EH (cell line): ENCODE data around the gene INSYN2B.

ENCODE experiments used
- DNase-seq: peaks from one replicate; pipeline ENCODE4 v3.0.0-alpha.2; 2015; ENCODE audit warnings: low read depth

INSYN2B gene

DNA sequence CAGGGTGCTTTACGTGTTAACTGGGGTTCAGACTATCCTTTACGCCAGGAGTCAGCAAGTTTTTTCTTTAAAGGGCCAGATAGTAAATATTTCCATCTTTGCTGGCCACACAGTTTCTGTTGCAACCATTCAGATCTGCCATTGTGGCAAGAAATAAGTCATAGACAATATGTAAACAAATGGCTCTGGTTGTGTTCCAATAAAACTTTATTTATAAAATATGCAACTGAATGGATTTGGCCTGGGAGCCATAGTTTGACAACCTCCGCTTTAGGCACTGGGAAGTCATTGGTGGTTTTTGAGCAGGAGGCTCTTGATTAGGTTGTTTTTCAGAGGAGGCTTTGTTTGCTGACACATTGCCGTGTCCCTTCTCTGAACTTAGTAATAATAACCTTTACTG lies 90.7 kb downstream of the INSYN2B start:
- no peak for DNase-seq

DNA sequence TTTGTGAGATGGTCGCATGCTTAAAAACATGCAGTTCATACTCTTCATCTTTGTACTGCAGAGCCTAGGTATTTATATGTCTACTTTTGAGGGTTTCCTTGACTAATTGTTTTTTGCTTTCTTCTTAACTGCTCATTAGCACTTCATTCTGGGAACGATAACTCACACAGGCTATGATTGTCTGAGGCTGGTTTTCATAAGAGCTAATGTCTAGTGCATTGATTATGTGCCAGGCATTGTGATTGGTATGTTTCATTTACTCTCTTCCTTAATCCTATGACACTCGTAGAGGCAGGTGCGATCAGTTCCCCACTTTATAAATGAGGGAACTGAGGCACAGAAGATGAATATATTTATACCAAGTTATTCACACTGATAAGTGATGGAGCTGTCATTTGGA lies 93.6 kb downstream of the INSYN2B start:
- DNase-seq: no peak

DNA sequence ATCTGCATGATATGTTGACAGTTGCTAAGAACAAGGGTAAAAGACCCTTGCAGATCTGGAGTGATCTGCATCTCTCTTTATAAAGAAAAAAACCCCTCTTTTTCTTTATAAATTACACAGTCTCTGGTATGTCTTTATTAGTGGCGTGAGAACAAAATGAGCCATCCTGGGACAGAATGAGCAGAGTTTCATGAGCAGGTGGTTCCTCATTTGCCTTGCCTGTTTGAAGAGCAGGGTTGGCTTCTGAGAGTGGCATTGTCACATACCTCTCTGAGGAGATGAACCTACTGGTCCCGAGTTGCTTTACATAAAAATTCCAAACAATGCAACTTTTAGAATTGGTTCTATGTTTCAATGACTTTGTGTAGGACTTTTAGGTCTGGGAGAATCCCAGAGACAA lies 94.3 kb downstream of the INSYN2B start:
- DNase-seq: no peak

DNA sequence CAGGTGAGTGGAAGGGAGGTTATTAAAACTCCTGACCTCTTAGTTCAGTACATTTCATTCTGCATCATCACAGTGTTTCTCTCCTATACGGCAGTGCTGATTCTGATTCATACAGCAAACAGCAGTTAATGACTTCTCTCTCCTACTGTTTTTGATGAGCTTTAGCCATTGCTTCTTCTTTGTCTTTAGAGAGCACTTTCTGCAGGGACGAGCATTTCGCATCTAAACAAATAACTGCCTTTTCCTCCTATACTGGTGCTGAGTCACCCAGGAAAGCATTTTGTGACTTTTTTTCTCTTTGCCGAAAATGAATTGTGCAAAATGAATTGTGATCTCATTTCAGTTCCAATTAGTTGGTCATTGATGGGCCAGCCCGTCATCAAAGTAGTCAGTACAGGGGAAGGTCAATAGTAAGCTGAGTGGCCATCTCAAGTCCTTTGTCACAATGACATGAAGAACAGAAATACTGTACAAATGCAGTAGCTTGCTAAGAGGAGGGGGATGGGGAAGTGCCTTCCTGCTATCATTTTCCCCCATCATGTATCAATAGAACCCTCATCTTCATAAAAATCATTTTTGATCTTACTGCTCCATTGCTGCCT lies 98.5 kb downstream of the INSYN2B start:
- DNase-seq: no peak

DNA sequence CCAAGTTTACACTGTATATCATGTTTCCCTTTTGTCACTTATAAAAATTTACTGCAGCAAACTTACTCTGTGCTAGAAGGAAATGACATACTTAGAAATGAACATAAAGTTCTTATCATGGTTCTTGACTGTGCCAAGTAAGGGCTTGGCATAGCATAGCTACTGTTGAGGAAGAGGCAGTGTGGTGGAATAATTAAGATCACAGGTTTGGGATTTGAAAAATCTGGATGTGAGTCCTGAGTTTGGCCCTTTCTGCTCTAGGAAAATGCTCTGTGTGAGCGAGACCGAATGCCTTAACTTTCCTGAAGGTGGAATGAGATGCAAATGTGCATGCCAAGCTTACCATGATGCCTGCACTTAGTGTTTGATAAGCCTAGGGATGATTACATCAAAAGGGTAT lies 99.5 kb downstream of the INSYN2B start:
- DNase-seq: no peak

DNA sequence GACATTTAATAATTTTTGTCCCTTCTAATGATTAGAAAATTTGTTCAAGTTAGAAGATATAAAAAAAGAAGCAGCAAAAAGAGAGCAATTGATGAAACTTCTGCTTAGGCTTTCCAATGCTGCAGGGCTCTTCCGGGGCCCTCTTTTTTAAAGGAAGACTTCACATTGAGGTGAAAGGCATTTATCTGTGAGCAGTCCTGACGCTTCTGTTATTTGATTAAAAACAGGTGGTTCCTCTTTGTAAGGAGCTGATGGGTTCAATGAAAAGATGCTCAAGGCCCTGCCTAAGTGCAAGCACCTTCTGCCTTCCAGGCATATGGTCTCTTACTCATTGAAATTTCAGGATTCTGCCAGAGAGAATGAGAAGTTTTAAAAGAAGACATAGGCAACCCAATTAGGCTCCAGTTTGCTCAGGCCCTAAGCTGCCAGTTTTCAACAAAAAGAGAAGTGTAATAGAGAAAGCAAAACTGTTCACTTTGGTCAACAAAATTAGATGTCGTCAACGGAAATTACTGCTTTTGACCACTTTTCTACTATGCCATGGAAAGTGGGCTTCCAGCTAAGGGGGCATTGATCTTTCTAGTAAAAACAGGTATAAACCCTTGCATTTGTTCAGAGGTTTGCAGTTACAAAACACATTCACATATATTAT lies 100.2 kb downstream of the INSYN2B start:
- DNase-seq: no peak

DNA sequence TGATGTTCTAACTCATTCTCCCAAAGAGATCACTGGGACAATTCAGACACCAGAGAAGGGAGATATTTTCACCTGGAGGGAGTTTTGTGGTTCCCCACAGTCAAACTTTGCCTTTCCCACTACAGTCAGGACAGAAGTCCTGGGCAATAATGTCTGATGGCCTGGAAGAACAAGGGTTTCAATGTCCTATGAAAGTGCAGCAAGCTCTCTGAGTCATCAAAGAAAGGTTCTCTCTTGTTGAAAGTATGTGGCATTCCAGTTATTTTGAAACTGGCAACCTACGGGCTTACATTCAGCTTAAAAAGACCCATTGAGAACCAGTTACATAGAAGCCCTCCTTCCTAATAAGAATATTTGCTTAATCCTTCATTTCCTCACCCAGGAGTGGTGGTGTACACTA lies 103.9 kb downstream of the INSYN2B start:
- peak; percentile 53 for DNase-seq

DNA sequence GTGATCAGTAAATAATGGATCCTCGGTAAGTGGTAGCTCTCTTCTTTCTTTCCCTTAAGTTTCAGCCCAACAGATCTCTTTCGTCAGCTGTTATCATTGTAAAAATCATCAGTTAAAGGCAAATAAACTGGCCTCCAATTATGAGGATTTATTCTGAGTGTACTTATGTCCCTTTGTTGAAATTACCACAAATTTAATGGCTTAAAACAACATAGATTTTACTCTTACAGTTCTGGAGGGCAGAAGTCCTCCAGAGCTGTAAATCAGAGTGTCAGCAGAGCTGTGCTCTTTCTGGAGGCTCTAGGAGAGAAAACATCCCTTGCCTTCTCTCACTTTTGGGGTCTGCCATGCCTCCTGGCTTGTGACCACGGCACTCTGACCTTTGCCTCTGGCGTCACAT lies 104.6 kb downstream of the INSYN2B start:
- DNase-seq: no peak

DNA sequence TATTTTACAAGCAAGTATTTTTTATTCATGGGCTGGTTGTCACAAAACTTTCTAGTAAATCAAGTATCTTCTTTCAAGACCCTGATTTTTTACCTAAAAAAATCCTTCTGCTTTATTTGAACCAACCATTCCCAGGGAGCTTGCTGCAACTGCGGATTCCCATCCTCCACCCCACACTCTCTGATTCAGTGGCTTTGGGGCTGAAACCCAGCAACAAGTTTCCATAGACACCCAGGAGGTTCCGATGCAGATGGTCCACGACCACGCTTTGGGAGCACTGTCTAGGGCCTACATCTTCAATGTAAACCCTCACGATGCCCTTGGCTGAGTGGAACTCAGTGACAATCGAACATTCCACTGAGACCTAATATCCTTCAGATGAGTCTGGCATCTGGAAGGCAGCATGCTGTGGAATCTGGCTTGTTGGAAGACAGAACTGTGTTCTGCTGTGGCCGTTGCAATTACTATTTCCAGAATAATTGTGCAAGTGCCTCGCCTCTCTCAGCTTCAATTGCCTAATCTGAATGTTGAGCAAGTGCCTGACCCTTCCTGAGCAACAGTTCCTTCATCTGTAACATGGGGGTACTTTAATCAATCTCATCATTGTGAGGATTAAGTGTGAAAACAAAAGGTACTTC lies 105.1 kb downstream of the INSYN2B start:
- DNase-seq: peak; percentile 47

DNA sequence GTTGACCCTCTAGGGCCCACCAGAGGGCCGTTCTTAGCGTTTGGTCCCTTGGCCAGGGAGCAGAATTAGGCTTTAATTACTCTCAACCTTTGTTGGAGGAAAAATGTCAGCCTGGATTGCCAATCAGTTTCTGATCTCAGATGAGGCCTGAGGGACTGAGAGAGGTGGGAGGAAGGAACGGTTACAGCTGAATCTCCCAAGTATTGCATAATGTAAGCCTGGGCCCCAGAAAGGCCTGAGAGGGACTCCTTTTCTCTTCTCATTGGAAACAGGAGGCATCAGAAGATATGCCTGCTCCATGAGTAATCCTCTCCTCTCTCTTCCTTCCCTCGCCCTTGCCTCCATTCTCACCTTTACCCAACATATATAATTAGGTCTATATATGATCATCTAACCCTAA lies 105.7 kb downstream of the INSYN2B start:
- DNase-seq: no peak

DNA sequence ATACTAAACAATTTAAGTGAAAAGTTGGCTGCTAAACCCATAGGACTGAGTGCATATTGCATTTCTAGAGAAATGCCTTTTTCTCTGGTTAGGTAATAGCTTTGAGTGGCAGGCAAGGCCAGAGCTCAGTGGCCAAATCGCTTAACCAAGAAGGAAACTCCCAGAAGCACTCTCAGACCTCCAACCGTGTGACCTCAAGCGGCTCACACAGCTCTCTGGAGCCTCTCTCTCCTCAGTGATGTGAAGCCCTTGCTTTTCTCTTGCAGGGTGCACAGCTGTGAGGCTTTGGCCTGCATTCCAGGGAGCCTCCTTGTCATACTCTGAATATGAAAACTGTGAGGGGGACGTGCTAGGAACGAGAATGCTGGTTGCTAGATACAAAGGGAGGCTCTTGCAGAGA lies 106.7 kb downstream of the INSYN2B start:
- no peak for DNase-seq

DNA sequence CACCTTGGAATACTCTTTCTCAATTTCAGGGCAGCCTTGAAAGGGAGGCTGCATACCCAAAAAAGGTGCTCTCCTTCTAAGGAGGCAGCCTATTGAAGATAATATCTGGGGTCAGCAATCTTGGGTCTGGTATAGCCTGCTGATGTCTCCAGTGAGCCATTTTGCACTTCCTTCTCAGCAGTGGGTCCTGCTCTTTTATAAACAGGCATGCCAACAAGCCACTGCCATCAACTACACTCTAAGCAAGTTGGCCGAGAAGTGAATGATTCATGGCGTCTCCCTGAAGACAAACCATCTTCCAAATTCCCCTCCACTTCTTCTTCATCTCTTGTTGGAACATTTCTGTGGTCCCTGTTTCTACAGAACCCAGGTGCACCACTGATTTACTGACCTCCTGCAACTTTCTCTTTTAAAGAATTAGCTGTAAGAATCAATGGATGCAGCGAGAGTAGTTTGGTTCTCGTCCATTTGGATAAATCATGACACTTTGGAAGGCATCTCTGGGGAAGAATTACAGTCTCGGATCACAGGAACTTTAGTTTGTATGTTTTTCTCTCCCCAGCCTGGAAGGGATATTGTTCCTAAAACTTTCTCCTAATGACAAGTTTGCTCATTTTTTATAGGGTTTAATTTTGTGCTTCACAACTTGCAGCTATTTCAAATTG lies 108.3 kb downstream of the INSYN2B start:
- DNase-seq: no peak

DNA sequence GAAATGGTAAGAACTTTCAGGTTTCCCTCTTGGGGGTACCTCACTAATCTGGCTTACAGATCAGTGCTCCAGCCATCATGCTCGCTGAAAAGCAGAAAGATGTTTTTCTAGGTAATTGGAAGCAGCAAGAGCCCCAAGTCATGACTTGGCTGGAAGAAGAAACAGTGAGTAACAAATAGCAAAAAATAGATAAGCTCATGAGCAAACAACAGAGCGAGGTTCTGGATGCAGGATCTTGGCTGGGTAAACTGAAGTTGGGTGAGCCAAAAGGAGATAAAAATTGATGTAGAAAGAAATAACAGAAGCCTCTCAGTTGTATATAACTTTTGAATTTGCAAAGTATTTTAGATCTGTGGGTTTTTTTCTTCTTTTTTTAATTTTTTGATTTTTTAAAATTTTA lies 110.1 kb downstream of the INSYN2B start:
- DNase-seq: no peak

DNA sequence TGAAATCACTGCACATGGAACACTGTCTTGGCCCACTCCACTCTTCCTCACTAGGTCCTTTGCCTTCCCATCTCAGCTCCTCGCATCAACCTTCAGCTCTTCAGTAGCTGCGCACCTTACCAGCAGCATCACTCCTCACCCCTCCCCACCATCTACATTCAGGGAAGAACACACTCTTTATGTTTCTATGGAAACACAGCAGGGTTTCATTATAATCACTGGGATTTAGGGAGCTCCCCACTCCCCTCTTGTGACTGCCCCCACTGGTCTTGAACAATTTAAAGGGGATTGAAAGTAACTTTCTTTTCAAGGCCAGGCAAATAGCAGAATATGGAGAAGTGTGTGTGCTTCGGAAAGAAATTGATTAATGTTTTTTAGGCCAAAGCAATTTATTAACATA lies 111.2 kb downstream of the INSYN2B start:
- no peak for DNase-seq

DNA sequence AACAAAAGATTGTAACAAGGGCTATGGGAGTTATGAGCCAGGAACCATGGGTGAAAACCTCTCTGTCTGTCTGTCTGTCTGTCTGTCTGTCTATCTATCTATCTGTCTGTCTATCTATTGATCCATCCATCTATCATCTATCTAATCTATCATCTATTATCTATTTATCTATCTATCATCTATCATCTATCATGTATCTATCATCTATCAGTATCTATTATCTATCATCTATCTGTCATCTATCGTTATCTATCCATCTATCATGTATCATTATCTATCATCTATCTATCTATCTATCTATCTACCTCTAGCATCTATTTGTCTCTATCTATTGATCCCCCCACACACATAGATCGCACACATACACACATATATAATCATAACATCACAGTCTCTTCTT lies 112.9 kb downstream of the INSYN2B start:
- DNase-seq: no peak

DNA sequence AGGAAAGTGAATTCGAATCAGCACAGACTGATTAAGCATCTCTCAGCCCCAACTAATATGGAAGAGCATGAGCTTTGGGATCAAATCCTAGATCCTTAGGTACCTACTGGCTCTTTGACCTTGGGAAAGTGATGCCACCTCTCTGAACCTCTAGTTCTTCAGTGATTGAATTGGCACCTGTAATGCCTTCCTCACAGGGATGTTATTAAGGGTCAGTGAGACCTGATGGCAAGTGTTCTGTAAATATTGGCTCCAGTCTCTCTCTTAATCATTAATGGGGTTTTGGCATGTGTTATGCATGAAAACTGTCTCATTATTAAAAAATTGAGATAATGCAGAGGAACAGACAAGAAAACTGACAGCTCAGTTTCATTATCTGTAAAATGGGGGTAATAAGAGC lies 115.8 kb downstream of the INSYN2B start:
- DNase-seq: no peak

DNA sequence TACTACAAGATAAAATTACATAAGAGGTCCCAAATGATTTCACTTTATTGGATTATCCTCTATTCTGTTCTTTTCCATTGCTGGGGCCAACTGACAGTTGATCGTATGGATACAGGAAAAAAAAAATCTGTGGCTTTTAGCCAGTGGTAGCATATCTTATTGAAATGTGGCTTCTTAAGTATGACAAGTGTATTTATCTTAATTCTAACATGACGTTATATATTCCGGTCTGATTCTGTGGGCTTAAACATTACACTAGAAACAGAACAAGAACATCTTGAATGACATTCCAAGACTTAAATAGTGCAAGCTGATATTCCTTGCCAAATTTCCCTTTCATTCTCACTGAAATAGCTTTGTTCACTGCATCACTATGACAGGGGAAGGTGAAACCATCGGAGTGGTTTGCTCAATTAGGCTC lies 117.9 kb downstream of the INSYN2B start:
- DNase-seq: no peak

DNA sequence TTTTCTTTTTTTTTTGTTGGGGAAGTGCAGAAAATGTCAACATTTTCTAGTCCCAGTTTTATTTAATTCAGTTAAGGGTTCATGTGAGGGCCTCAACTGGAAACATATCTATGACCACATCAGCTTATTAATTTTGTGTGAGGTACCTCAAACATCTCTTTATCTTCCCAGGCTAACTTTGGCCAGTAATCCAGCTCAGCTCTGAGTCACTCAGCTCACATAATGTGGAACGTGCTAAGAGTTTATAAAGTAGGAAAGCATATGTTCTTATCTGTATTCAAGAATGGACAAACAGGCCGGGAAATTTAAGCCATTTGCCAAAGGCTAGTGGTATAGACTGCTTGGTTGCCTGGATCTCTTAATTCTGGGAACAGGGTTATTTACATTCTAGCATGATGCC lies 118.4 kb downstream of the INSYN2B start:
- DNase-seq: peak; percentile 87

DNA sequence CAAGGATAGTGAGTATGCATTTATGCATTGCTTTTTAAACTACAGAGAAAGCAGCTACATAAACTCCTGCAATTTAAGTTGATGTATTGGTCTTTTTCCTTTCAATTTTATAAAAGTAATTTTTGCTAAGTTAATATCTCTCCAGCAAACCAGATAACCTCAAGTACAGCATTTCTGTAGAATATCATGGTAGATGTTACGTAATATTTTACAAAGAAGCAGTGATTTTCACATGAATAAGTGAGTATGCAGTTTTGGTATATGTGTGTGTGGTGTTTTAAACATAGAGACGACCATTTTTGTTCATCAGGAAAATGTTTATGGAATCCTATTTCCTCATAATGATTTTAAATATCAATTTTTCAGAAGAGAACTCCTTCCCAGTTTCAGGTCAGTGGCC lies 118.9 kb downstream of the INSYN2B start:
- DNase-seq: no peak

DNA sequence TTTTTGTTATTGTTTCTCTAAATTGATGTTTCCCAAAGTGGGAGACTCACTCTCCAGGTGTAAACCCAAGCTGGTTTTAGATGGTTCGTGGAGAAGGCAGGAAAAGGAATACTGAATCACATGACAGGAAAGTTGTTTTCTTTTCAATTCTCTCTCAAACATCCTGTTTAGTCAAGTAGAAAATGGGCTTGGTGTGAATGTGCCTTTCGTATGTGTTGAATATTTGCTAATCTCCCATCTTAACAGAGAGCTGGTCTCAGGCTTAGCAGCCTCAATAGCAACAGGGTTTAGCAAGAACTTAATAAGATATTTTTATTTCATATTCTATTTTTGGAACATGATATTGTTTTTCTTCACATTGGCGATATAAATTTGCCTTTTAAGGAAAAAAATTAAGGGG lies 119.7 kb downstream of the INSYN2B start:
- DNase-seq: no peak

DNA sequence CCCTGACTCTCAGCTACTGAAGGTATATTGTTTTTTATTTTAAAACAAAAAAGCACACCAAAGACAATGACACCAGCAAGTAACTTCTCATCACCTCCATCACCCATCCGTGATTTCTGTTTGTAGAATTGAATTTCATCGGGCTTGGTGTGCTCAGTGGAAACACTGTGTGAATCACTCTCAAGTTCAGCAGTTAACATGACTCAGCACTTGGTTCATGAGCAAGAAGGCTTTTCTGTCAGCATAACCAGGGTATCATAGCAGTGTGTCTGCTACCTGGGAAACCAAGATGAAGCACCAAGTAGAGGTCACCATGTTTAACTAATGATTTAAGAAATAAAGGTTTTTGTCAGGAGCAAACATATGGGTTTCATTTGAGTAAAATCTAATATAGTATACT lies 123.7 kb downstream of the INSYN2B start:
- DNase-seq: peak; percentile 82

DNA sequence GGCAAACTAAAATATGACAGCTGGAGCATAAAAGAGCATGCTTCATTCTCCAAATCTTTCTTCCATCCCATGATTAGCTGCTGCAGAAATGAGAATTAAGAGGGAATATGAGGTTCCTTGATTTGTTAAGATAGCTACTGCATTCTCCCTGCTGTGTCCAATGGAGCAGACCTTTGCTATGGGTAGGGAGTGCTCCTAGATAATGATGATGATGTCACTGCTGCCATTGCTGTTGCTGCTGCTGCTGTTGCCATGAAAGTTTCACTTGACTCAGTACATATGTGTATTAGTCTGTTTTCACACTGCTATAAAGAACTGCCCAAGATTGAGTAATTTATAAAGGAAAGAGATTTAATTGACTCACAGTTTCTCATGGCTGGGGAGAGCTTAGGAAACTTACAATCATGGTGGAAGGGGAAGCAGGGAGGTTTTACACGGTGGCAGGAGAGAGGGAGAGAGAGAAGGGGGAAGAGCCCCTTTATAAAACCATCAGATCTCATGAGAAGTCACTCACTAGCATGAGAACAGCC lies 128.9 kb downstream of the INSYN2B start:
- DNase-seq: no peak

DNA sequence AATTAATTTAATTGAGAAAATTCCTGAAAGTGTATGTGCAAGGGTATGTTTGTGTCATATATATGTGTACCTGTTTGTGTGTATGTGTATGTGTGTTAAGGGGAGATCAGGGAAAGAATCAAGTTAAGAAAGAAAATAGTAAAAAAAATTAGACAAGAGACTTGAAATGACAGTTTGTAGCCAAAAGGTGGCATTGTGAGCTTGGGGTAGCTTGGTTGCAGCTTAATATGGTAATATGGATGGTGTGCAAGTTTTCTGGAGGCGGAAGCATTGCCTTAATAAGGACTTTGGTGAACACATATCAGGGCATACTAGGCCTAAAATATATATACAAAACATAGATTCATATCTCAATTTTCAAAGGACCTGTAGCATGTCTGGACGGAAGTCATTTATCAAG lies 129.9 kb downstream of the INSYN2B start:
- no peak for DNase-seq
